HS-27A (cell line): ENCODE results near the gene CLCNKA.
A peak's percentile ranks its signal among the peaks of the same experiment; 100 is the strongest.
"Not testable (repeated sequence)": the region's sequence is repeated elsewhere in the genome, so short reads cannot be mapped to it uniquely, and the experiment has no call there.

ENCODE experiments used
- DNase-seq: peaks from one replicate; pipeline ENCODE4 v3.0.0-alpha.2; 2012; ENCODE audit warnings: low read depth, missing footprints

Gene CLCNKA

GRCh38 chr1:15997637-15998280, 24.1 kb upstream of the CLCNKA start:
- no peak for DNase-seq

GRCh38 chr1:15998929-15999328, 22.9 kb upstream of the CLCNKA start:
- DNase-seq, result no peak

- not testable (repeated sequence) for DNase-seq
Measured at GRCh38 chr1:16001274-16001673, 20.6 kb upstream of the CLCNKA start.

- no peak for DNase-seq
Measured at GRCh38 chr1:16005597-16005996, 16.2 kb upstream of the CLCNKA start.

- DNase-seq, result no peak
Measured at GRCh38 chr1:16006010-16006409, 15.8 kb upstream of the CLCNKA start.

- no peak for DNase-seq
Measured at GRCh38 chr1:16006552-16007485, 15.0 kb upstream of the CLCNKA start.

GRCh38 chr1:16007671-16008341, 14.0 kb upstream of the CLCNKA start:
- DNase-seq, result no peak

- DNase-seq, result peak; percentile 51
Measured at GRCh38 chr1:16009030-16009460, 12.8 kb upstream of the CLCNKA start.

- DNase-seq, result no peak
Measured at GRCh38 chr1:16009678-16010077, 12.2 kb upstream of the CLCNKA start.

- no peak for DNase-seq
Measured at GRCh38 chr1:16010837-16011236, 11.0 kb upstream of the CLCNKA start.

GRCh38 chr1:16011936-16012589, 9.8 kb upstream of the CLCNKA start:
- no peak for DNase-seq

GRCh38 chr1:16012590-16013219, 9.1 kb upstream of the CLCNKA start:
- no peak for DNase-seq

GRCh38 chr1:16013220-16013907, 8.5 kb upstream of the CLCNKA start:
- DNase-seq, result no peak

GRCh38 chr1:16013908-16014258, 8.0 kb upstream of the CLCNKA start:
- no peak for DNase-seq

- no peak for DNase-seq
Measured at GRCh38 chr1:16014509-16015482, 7.0 kb upstream of the CLCNKA start.

- no peak for DNase-seq
Measured at GRCh38 chr1:16015491-16015890, 6.3 kb upstream of the CLCNKA start.

GRCh38 chr1:16015960-16016901, 5.6 kb upstream of the CLCNKA start:
- no peak for DNase-seq

- DNase-seq, result no peak
Measured at GRCh38 chr1:16017076-16017460, 4.8 kb upstream of the CLCNKA start.
